ENCODE measurements around the gene C19orf25.

The C19orf25 gene

DNA sequence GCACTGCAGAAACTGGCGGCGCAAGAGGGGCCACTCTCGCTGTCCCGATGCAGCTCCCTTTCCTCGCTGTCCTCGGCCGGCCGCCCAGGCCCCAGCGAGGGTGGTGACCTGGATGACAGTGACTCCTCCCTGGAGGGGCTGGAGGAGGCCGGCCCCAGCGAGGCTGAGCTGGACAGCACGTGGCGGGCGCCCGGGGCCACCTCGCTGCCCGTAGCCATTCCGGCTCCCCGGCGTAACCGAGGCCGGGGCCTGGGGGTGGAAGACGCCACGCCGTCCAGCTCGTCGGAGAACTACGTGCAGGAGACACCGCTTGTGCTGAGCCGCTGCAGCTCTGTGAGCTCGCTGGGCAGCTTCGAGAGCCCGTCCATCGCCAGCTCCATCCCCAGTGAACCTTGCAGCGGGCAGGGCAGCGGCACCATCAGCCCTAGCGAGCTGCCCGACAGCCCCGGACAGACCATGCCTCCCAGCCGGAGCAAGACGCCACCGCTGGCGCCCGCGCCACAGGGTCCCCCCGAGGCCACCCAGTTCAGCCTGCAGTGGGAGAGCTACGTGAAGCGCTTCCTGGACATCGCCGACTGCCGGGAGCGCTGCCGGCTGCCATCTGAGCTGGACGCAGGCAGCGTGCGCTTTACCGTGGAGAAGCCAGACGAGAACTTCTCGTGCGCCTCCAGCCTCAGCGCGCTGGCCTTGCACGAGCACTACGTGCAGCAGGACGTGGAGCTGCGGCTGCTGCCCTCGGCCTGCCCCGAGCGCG is 12.4 kb downstream of the C19orf25 start:
- no peak for DNase-seq (ENCODE audit: low read depth)

DNA sequence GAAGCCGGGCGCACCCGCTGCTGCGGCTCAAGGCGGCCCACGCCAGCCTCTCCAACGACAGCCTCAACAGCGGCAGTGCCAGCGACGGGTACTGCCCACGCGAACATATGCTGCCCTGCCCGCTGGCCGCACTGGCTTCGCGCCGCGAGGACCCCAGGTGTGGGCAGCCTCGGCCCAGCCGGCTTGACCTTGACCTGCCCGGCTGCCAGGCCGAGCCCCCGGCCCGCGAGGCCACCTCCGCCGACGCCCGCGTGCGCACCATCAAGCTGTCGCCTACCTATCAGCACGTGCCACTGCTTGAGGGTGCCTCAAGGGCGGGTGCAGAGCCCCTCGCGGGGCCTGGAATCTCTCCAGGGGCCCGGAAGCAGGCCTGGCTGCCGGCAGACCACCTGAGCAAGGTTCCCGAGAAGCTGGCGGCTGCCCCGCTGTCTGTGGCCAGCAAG is 13.0 kb downstream of the C19orf25 start:
- DNase-seq (ENCODE audit: low read depth) = no peak

DNA sequence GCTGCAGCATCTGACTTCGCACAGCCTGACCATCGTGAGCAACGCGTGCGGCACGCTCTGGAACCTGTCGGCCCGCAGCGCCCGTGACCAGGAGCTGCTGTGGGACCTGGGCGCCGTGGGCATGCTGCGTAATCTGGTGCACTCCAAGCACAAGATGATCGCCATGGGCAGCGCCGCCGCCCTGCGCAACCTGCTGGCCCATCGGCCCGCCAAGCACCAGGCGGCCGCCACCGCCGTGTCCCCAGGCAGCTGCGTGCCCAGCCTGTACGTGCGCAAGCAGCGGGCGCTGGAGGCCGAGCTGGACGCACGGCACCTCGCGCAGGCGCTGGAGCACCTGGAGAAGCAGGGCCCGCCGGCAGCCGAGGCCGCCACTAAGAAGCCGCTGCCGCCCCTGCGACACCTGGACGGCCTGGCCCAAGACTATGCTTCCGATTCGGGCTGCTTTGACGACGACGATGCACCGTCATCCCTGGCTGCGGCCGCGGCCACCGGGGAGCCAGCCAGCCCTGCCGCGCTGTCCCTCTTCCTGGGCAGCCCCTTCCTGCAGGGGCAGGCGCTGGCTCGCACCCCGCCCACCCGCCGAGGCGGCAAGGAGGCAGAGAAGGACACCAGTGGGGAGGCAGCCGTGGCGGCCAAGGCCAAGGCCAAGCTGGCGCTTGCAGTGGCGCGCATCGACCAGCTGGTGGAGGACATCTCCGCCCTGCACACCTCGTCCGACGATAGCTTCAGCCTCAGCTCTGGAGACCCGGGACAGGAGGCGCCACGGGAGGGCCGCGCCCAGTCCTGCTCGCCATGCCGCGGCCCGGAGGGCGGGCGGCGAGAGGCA is 13.6 kb downstream of the C19orf25 start:
- DNase-seq (ENCODE audit: low read depth) = no peak

DNA sequence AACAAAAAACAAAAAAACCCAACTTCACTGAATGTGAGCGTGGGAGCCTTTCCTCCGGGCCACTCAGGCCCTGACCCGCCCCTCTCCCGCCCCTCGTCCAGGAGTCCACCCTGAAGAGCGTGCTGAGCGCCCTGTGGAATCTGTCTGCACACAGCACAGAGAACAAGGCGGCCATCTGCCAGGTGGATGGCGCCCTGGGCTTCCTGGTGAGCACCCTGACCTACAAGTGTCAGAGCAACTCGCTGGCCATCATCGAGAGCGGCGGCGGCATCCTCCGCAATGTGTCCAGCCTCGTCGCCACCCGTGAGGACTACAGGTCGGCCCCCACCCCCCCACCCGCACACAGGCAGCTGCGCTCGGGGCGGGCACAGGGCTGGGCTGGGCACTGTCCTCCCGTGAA is 17.2 kb downstream of the C19orf25 start:
- DNase-seq (ENCODE audit: low read depth) = no peak

DNA sequence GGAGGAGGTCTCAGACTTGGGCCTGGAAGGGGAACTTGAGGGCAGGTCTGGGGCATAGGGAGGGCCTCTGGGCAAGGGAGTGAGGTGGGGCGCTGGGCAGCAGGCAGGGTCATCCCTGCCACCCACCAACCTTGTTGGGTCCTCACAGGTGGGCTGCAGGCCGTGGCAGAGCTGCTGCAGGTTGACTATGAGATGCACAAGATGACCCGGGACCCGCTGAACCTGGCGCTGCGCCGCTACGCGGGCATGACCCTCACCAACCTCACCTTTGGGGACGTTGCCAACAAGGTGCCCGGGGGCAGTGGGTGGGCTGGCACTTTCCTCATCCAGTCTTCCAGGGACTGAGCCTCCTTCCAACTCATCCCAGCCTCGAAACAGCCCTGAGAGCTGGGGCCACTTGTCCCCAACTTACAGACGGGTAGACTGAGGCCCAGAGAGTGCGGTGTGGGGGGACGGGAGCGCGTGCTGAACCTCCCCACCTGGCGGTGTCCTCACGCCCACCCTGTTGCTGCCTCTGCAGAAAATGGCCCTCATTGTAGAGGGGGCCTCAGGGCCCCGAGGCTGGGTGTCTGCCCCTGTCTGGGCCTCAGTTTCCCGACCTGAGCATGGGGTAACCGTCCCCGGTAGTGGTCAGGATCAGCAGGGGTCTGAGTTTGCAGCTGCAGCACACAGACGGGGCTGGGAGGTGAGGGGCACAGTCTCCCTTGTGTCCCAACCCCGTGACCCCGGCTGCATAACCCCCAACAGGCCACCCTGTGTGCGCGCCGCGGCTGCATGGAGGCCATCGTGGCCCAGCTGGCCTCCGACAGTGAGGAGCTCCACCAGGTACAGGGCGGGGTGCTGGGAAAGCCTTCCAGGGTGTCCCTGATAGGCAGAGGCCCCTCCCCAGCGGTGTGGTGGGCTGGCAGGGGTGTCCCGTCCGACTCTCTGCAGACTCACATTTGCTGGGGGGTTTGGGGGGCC is 18.7 kb downstream of the C19orf25 start:
- no peak for DNase-seq (ENCODE audit: low read depth)

DNA sequence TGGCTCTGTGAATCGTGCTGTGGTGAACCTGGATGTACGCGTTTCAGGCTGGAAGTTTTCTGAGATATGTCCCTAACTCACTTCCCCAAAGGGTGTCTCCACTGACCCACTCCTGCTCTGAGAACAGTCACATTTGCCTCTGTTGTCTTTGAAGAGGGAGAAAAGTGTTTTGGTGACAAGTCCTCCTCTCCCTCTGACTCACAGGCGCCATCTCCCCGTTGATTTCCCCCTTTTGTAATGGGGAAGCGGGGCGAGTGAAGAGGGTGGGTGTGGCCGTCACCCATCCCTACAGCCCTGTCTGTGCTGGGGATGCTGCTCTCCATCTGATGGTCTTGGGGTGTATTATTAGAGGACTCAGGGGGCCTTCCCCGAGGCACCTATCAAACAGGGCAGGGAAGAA is 19.5 kb downstream of the C19orf25 start:
- DNase-seq (ENCODE audit: low read depth) = no peak

DNA sequence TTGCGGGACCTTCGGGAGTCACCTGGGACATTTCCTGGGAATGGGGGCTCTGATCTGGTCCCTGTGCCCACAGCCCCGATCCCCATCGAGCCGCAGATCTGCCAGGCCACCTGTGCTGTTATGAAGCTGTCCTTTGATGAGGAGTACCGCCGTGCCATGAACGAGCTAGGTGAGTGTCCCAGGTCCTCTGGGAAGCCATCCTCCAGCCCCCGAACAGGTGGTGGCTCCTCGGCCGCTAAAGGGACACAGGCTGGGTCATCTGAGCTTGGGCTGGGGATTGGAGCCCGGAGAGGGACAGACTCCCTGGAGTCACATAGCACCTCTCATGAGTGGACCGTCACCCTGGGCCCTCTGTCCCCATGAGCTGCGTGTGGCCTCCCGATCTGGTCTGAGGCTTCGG is 21.1 kb downstream of the C19orf25 start:
- DNase-seq (ENCODE audit: low read depth) = no peak

DNA sequence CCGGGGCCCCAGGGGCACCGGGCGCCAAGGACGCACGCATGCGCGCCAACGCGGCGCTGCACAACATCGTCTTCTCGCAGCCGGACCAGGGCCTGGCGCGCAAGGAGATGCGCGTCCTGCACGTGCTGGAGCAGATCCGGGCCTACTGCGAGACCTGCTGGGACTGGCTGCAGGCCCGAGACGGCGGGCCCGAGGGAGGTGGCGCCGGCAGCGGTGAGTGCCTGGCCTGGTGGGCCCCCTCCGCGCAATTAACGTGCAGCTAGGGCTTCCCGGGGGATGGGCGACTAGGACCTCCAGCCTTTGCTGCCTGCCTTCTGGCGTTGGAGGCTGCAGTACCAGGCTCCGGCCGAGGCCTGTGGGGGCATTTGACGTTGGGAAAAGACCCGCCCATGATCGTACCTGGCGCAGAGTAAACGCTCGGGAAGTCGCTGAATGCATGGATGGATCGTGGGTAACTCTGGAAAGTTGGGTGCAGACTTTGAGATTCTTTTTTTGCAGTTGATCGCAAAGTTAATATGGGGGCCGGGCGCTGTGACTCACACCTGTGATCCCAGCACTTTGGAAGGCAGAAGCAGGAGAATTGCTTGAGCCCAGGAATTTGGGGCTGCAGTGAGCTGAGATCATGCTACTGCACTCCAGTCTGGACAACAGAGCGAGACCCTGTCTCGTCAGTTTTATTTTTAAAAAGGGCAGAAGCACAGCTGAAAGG is 21.8 kb downstream of the C19orf25 start:
- DNase-seq (ENCODE audit: low read depth) = no peak

DNA sequence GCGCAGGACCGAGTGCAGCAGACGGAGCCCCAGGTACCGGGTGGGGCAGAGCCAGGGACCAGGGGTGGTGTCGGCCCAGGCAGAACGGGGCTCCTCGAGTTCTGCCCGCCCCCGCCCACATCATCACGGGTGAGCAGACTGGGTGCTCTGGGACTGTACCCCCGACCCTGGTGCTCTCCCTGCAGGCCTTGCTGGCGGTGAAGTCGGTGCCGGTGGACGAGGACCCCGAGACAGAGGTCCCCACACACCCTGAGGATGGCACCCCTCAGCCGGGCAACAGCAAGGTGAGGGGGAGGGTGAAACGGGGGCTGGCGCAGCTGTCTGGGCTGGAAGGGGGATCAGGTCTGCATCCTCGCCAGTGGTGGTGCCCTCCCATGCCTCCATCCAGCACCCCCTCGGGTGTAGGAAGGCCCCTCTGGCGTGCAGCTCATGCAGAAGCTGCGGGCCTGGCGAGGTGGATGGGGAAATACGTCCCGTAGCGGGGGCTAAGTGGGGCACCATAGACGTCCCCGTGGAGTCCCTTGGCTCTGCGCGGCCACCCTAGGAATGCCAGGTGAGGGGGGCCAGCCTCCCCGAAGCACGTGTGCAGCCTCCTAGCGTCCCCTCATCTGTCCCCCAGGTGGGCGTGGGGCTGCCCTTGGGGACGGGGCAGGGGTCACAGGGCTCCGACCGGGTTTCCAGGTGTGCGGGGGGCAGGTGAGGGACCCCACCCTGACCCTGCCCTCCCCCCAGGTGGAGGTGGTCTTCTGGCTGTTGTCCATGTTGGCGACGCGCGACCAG is 22.7 kb downstream of the C19orf25 start:
- DNase-seq (ENCODE audit: low read depth) = no peak

DNA sequence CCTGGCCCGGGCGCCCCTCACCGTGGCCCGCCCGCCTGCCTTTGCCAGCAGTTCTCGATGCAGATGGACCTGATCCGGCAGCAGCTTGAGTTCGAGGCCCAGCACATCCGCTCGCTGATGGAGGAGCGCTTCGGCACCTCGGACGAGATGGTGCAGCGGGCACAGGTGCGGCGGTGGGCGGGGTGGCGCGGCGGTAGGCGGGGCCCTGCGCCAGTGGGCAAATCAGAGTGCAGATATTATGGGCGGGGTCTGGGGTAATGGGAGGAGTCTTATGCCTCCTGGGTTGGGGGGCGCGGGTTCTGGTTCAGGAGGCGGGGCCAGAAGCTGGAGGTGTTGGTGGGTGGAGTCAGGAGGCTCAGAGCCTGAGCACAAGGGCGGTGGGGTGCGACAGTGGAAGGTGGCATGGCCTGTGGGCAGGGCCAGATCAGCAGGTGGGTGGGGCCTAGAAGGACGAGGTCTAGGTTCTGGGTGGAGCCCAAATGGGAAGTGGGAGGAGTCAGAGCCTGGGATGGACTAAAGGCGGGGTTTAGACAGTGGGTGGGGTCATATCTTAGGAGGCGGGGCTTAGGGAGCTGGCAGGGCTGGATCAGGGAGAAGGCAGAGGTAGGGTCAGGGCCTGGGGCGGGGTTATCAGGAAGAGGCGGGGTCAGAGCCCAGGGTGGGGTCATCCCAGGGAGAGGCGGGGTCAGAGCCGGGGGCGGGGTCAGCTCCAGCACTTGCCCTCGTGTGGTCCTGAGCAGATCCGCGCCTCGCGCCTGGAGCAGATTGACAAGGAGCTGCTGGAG is 23.5 kb downstream of the C19orf25 start:
- DNase-seq (ENCODE audit: low read depth) = no peak

DNA sequence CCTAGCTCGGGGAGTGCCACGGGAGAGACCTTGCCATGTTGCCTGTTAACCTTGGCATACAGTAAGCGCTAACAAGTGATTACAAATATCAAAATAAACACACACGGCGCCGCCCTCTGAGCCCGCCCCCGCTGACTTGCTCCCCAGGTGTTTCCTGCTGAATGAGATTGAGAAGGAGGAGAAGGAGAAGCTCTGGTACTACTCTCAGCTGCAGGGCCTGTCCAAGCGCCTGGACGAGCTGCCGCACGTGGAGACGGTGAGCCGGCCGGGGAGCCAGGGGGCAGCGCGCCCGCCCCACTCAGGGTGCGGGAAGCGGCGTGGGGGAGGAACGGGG is 24.0 kb downstream of the C19orf25 start:
- no peak for DNase-seq (ENCODE audit: low read depth)

DNA sequence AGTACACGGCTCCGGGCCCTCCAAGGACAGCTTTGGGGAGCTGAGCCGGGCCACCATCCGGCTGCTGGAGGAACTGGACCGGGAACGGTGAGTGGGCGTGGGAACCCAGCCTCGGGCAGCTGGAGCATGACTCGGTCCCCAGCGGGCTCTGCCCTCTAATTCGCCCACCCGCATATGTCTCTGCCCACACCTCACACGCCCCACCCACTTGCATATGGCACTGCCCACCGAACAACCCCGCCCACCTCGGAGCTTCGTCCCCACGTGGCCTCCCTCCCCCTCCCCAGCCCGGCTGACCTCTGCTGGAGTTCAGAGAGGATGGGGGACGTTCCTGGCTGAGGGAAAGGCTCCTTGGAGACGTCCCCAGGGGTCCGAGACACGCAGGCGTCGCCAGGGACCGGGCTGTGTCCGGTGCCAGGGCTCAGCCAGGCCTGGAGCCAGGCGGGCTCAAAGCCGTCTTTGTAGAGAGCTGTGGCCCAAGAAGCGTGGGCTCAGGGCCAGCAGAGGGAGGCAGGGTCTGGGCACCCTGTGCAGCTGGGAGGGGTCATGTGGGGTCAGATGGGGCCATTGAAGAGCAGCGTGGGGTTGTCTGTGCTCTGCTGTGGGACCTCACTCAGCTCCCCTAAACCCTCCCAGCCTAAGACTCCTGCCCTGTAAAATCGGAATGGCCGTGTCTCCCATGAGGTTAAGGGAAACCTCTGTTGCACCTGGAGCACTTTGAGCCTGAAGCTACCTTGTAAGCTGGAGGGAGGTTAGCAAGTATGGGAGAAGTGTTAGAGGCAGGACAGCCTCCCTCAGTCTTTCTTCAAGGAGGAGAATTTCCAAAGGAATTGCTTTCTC is 25.3 kb downstream of the C19orf25 start:
- DNase-seq (ENCODE audit: low read depth) = no peak

DNA sequence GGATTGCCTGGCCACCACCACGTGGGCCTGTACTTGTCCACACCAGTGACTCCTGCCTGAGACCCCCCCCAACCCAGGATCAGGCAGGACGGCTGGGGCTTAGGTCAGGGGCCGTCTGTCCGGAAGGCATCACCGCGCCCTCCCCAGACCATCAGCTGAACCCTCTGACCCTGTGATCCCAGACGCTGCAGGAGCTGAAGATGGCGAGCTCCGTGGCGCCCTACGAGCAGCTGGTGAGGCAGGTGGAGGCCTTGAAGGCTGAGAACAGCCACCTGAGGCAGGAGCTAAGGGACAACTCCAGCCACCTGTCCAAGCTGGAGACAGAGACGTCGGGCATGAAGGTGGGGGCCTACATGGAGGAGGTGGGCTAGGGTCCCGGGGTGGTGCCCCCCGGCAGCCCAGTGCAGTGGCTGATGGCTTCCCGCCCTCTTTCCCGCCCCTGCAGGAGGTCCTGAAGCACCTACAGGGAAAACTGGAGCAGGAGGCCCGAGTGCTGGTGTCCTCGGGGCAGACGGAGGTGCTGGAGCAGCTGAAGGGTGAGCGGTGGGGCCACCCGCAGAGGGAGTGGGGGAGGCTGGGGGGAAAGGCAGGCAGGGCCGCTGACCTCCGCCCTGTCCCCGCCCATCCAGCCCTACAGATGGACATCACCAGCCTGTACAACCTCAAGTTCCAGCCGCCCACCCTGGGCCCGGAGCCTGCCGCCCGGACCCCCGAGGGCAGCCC is 26.1 kb downstream of the C19orf25 start:
- no peak for DNase-seq (ENCODE audit: low read depth)

DNA sequence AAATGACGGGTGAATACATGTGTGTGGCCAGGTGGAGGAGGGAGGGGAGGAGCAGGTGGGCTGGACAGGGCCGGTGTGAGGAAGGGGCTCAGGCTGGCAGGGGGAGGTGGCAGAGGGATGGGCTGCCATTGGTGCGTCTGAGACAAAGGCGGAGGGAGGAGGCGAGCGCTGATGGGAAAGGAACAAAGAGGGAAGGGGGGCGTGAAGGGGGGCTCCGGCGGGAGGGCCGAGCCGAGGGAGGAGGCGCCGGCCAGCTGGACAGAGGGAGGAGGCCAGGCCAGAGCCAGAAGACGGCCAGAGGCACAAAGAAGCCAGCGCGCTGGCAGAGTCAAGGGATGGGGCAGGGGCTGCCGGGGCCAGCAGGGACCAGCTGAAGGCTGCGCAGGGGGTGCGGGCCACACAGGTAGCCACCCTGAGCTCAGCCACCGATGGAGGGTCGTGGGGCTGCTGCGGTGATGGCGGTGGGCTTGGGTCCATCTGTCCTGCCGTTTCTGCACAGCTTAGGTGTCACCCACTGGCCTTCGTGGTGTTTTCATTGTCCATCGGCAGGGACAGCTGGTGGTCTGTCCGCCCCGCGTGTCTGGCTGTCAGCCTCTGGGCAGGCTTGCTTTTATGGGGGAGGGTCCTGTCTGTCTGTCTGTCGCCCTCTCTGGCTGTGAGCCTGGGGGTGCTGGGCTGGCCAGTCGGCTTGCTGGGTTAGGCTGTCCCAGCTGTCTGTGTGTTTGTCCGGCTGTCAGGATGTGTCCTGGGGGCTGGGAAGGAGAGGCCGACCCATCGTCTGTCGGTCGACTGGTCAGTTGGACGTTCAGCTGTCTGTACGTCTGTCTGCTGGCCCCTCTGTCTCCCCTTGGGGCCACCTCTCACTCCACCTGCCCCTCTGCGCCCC is 26.9 kb downstream of the C19orf25 start:
- no peak for DNase-seq (ENCODE audit: low read depth)

DNA sequence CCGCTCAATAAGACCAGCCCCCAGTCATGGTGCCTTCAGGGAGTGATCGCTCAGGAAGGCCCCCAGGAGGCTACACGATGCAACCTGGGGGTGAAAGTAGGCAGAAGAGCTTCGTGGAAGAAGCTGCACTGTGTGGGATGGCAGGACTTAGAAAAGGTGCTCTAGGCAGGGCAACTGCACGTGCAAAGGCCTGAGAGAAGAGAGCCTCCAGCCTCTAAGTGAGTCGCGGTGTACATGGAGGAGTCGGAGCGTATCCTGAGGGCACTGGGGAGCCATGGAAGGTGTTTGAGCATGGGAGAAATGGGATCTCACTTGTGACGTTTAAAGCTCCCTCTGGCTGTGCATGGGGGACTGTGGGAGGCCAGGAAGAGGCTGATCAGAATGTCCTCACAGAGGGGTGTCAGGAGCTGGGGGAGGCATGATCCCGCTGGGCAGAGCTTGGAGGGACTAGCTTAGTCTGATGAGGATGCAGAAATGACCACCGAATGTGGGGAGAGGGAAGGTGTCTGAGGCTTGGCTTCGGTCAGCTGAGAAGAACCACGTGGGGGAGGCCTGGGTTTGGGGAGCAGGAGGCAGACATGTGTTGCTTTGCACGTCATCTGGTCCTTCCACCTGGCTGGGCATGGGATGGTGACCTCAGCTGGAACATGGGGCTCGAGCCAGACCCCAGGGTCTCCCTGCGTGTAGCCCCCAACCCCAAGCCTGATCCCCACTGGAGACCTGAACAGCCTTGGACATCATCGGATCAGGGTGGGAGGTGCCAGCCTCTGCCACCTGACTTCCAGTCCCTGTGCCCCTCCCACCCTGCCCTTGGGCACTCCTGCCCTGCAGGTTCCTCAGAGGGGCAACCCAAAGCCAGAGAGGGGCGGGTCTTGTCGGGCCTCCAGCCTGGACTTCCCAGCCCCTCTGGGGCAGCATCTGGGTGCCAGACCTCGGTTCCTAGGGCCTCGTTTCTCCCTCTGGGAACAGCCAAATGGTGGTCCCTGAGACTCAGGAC is 28.0 kb downstream of the C19orf25 start:
- DNase-seq (ENCODE audit: low read depth) = no peak
